Measurements from ENCODE around the gene INTU.

INTU gene

DNA sequence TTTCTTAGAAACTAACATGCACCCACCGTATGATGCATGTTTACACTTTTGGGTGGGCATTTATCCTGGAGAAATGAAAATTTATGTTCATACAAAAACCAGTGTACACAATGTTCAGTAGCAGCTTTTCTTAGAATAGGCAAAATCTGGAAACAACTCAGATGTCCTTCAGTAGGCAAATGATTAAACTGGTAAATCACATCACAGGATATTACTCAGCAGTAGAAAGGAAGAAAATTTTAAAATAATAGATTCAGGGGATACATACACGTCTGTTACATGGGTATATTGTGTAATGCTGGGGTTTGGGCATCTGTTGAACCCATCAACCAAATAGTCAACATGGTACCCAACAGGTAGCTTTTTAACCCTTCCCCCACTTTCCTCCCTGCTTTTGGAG is 124.1 kb downstream of the INTU start:
- no peak for DNase-seq

DNA sequence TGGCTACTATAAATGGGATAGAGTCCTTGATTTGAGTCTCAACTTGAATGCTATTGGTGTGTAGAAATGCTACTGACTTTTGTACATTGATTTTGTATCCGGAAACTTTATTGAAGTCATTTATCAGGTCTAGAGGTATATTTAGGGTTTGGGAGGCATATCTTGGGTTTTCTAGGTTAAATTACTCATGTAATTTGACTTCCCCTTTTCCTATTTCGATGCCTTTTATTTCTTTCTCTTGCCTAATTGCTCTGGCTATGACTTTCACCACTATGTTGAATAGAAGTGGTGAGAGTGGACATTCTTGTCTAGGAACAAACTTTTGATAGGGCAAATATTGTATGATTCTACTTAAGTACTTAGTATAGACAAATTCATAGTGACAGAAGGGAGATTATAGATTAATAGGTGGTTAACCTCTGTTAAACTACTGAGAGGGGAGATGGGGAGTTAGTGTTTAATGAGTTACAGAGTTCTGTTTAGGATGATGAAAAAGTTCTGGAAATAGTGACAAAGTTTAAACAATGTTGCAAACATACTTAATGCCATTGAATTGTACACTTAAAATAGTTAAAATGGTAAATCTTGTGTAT is 126.6 kb downstream of the INTU start:
- DNase-seq, result no peak

DNA sequence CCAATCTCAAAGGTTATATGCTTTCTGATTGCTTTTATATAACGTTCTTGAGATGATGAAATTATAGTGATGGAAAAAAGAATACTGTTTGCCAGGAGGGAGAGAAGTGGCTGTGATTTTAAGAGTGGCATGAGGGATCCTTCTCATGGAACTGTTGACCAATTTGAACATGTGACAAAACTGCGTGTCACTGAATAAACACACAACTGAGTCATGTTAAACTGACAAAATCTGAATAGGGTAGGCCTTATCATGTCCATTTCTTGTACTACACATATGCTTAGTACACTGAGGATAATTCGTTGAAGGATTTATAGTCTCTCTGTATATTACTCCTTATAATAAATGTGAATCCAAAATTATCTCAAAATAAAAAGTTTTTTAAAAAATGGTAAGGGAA is 127.1 kb downstream of the INTU start:
- DNase-seq, result no peak

DNA sequence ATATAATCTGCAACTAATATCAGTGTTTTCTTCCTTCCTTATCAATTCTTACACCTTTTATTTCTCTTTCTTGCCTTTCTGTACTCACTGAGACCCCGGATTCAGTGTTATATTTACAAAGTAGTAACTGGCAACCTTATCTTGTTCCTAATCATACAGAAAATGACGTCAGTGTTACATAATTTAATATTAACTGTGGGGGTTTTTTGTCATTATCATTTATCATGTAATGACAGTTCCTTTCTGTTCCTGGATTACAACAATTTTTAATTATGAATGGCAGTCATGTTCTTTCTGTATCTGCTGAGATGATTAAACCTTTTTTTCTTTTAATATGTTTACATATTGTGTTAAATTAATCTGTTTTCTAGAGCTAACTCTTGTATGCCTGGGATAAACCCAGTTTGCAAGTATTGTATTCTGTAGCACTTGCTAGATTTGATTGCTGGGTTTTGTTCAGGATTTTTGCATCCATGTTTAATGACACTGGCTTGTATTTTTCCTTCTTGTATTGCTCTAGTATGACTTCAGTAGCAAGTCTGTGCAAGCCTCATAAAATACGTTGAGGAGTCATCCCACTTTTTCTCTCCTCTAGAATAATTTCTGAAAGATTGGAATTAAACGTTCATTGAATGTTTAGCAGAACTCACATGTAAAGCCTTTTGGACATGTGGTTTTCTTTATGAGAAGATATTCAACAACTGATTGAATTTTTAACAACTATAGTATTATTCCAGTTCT is 138.9 kb downstream of the INTU start:
- no peak for DNase-seq

DNA sequence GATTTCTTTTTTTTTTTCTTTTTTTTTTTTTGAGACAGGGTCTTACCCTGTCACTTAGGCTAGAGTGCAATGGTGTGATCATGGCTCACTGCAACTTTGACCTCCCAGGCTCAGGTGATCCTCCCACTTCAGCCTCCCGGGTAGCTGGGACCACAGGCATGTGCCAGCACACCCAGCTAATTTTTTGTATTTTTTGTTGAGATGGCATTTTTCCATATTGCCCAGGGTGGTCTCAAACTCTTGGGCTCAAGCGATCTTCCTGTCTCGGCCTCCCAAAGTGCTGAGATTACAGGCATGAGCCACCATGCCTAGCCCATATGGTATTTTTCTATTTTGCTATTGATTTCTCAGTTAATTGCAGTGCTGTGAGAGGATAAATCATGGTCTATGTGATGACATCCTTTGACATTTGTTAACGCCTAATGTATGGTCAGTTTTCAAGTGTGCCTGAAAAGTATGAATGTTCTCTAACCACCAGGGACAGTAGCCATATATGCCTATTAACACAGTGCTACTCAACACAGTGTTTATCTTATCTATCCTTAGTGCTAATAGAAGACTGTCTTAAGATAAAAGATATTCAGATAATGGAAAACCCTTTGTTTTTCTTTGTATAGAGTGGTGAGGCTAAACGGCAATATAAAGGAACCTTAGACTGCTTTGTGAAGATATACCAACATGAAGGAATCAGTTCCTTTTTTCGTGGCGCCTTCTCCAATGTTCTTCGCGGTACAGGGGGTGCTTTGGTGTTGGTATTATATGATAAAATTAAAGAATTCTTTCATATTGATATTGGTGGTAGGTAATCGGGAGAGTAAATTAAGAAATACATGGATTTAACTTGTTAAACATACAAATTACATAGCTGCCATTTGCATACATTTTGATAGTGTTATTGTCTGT is 140.3 kb downstream of the INTU start:
- no peak for DNase-seq

DNA sequence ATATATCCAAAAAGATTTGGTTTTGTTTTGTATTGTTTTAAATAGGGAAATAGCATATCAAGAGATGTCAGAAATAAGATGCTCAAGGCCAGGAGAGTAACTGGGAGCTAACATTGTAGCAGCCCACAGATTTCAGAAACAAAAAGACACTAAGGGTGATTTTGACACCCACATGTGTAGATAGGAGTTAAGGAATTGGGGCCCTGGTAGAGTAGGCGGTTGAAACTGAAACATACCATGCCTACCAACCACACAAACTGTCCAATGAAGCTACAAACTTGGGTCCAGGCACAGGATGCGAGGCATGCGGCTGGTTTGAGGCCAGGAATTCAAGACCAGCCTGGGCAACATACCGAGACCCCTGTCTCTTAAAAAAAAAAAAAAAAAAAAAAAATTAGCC is 143.1 kb downstream of the INTU start:
- no peak for DNase-seq
